ENCODE data around the gene MYBPHL. TPM values are rescaled to one million over a fixed set of nuclear protein-coding genes. Genes with fewer than 3 reads are reported as not detected.

Gene MYBPHL
- polyA plus RNA-seq, 1 experiment: not detected

DNA sequence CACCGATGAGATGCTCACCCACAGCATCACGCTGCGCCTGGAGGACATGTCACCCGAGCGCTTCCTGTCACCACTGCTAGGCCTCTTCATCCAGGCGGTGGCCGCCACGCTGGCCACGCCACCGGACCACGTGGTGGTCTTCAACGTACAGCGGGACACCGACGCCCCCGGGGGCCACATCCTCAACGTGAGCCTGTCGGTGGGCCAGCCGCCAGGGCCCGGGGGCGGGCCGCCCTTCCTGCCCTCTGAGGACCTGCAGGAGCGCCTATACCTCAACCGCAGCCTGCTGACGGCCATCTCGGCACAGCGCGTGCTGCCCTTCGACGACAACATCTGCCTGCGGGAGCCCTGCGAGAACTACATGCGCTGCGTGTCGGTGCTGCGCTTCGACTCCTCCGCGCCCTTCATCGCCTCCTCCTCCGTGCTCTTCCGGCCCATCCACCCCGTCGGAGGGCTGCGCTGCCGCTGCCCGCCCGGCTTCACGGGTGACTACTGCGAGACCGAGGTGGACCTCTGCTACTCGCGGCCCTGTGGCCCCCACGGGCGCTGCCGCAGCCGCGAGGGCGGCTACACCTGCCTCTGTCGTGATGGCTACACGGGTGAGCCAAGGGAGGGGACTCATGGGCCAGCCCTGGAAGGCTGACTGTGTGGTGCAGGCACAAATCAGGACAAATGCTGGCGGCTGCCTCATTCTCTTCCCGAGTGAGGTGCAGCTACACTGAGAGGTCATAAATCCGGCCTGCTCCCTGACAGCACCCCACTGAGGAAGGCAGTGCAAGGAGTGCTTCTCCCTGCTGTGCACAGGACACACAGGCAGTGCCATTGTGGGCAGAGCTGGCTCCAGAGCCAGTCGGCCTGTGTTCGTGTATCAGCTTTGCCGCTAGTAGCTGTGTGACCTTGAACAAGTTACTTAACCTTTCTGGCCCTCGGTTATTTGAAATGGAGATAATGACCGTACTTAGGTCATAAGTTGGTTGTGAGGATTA, 48.0 kb downstream of the MYBPHL start:
- ChIA-PET CTCF (no interaction called here), POLR2A (no interaction called here)
- no peak for DNase-seq (ENCODE audit: low read depth, low spot score)
- H3K4me3 ChIP-seq (ENCODE audit: low read depth, low read length): no peak overlapping the region
- TF ChIP-seq CTCF (IDR thresholded peaks at IDR 0.05; ENCODE audit: low read depth, low read length): no peak
- no peaks in the 10 kb centered on the region; the same call in 1 of the 2 replicates for H3K9me3 ChIP-seq (ENCODE audit: control insufficient read depth, insufficient read depth, low read length)
- H3K27me3 ChIP-seq (ENCODE audit: control insufficient read depth, insufficient read depth, low read length): no peaks in the 10 kb centered on the region
- no peak overlapping the region for H3K27ac ChIP-seq (ENCODE audit: low read depth, low read length)

- DNase-seq (ENCODE audit: low read depth, low spot score): no peak
- ChIA-PET POLR2A (no interaction called here), CTCF (interaction anchor here (0.9 to 2.4 kb wide), 3 partner anchors 140 to 274 kb away, joined by 3 to 7 read pairs (median 4); partner anchors contain the start of gene SORT1)
- Histone ChIP-seq H3K4me3 (ENCODE audit: low read depth, low read length) (no peak overlapping the region), H3K27me3 (ENCODE audit: control insufficient read depth, insufficient read depth, low read length) (no peaks in the 10 kb centered on the region), H3K27ac (ENCODE audit: low read depth, low read length) (no peak overlapping the region), H3K9me3 (ENCODE audit: control insufficient read depth, insufficient read depth, low read length) (no peaks in the 10 kb centered on the region; the same call in 1 of the 2 replicates)
- TF ChIP-seq CTCF (IDR thresholded peaks at IDR 0.05; ENCODE audit: low read depth, low read length): no peak
These were observed 49.0 kb downstream of the MYBPHL start for GRCh38 chr1:109257682-109258421.

GRCh38 chr1:109256971-109257681, 49.7 kb downstream of the MYBPHL start:
- Histone ChIP-seq H3K4me3 (ENCODE audit: low read depth, low read length) (no peak overlapping the region), H3K27me3 (ENCODE audit: control insufficient read depth, insufficient read depth, low read length) (no peaks in the 10 kb centered on the region), H3K9me3 (ENCODE audit: control insufficient read depth, insufficient read depth, low read length) (peaks cover 6% of the 10 kb centered on the region; the same call in 1 of the 2 replicates), H3K27ac (ENCODE audit: low read depth, low read length) (no peak overlapping the region)
- no peak for TF ChIP-seq CTCF (IDR thresholded peaks at IDR 0.05; ENCODE audit: low read depth, low read length)
- DNase-seq (ENCODE audit: low read depth, low spot score): no peak
- CTCF ChIA-PET: interaction anchor here (0.7 to 2.4 kb wide), 4 partner anchors 104 to 275 kb away, joined by 3 to 9 read pairs (median 6); partner anchors contain the start of gene SORT1
- POLR2A ChIA-PET: interaction anchor here (0.6 kb wide), 1 partner anchor 31 kb away, joined by 7 read pairs; no protein-coding TSS in a partner anchor

DNA sequence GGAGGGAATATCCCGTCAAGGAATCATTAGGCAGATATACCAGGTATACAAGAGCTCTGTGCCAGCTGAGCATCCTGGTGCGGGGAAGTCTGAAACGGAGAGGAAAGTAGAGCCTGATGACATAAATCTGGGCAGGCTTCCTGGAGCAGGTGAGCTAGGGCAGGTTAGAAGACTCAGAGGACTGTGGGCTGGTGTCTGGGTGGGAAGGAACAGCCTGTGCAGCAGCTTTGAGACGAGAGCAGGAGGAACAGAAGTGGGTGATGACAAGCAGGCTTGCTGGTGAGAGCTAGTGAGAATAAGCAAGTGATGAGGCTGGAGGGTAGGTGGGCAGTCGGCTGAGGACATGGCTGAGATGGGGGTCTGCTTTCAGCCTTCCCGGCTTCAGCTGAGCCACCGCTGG, 50.7 kb downstream of the MYBPHL start:
- no peaks in the 10 kb centered on the region for H3K27me3 ChIP-seq (ENCODE audit: control insufficient read depth, insufficient read depth, low read length)
- no peak overlapping the region for H3K4me3 ChIP-seq (ENCODE audit: low read depth, low read length)
- no peak for DNase-seq (ENCODE audit: low read depth, low spot score)
- no peak for TF ChIP-seq CTCF (IDR thresholded peaks at IDR 0.05; ENCODE audit: low read depth, low read length)
- H3K9me3 ChIP-seq (ENCODE audit: control insufficient read depth, insufficient read depth, low read length): peaks cover 14% of the 10 kb centered on the region
- ChIA-PET POLR2A (no interaction called here), CTCF (interaction anchor here (0.6 to 2.4 kb wide), 2 partner anchors 268 to 276 kb away, joined by 4 to 7 read pairs; no protein-coding TSS in a partner anchor)
- no peak overlapping the region for H3K27ac ChIP-seq (ENCODE audit: low read depth, low read length)
